Stomach (tissue), 9 donors: Measurements from ENCODE around the gene CHTF18. TPM values are rescaled to one million over a fixed set of nuclear protein-coding genes. Genes with fewer than 3 reads are reported as not detected.

Experiments used
- DNase-seq, 2 donors: peaks; one replicate each; pipeline versions ENCODE4 v3.0.0 to v3.0.0-alpha.2; 2013 to 2019
- H3K27ac ChIP-seq, 5 donors: fragments of 200-600 bp in 4 of 5; sonication (generic) in 4 of 5; one replicate each; pipeline ENCODE4 v1.5.1; 2013 to 2019; ENCODE audit warnings: mild to moderate bottlenecking in 1 of 5, moderate library complexity in 1 of 5
- H3K27me3 ChIP-seq, 3 donors: fragments of 200-600 bp; sonication (generic); one replicate each; pipeline ENCODE4 v1.5.1; 2017 to 2019; ENCODE audit warnings: mixed run types in 1 of 3
- H3K36me3 ChIP-seq, 4 donors: fragments of 200-600 bp; sonication (generic); 1 replicate in 3 of 4; 2 replicates in 1 of 4; pipeline ENCODE4 v1.5.1; 2016 to 2019
- H3K4me1 ChIP-seq, 4 donors: fragments of 200-600 bp; sonication (generic); one replicate each; pipeline ENCODE4 v1.5.1; 2016 to 2019
- H3K4me3 ChIP-seq, 4 donors: fragments of 200-600 bp; sonication (generic) in 3 of 4; one replicate each; pipeline ENCODE4 v1.5.1; 2016 to 2019; ENCODE audit warnings: mild to moderate bottlenecking in 1 of 4
- H3K9me3 ChIP-seq, 4 donors: fragments of 200-600 bp; sonication (generic); one replicate each; pipeline ENCODE4 v1.5.1; 2016 to 2019
- EP300 ChIP-seq: sonication (generic); formaldehyde crosslinking; IDR thresholded peaks from one replicate; pipeline ENCODE4 v1.6.1; 2017; ENCODE audit warnings: antibody characterized with exemption
- POLR2A ChIP-seq, 4 donors: fragments of 450-650 bp; IDR thresholded peaks; one replicate each; pipeline ENCODE4 v1.6.1; 2016; ENCODE audit warnings: antibody characterized with exemption in 4 of 4, control low read depth in 2 of 4, mild to moderate bottlenecking in 1 of 4, moderate library complexity in 1 of 4
- POLR2AphosphoS5 ChIP-seq, 3 donors: sonication (generic); formaldehyde crosslinking; IDR thresholded peaks; one replicate each; pipeline ENCODE4 v1.6.1; 2016; ENCODE audit warnings: antibody characterized with exemption in 3 of 3
- WGBS, 5 donors: extraction: QIAGEN DNeasy Blood & Tissue Kit in 3 of 5; methylation state at CpG; one replicate each; pipeline versions ENCODE4 v1.1.5 to v1.1.7; 2013 to 2018; 5-methylcytosine and 5-hydroxymethylcytosine counted together
- intact Hi-C: fragments of 100-400 bp; cut with DNase I; formaldehyde crosslinking; loops from one replicate; pipeline ENCODE4 v1.15.1; 2023; ENCODE audit warnings: low total_unique reads
- polyA plus RNA-seq, 3 donors: library from polyadenylated mRNA; stranded (reverse); fragments of 200-250 nt; gene quantifications; one replicate each; pipeline ENCODE4 v1.2.3, GENCODE V29; 2013
- total RNA-seq, 5 donors: library from RNA; depleted of rRNA; stranded (reverse); fragments of >200 nt; gene quantifications; one replicate each; pipeline versions ENCODE4 v1.1.0 to v1.2.3, GENCODE V29; 2014 to 2016
- TF ChIP-seq, protein P1 (sequence below), 7 experiments: fragments of 450-650 bp in 4 of 7; fragments of 200-600 bp in 3 of 7; sonication (generic) in 3 of 7; IDR thresholded peaks; one replicate each; pipeline ENCODE4 v1.5.1; 2016 to 2019; ENCODE audit warnings: antibody characterized with exemption in 7 of 7, control low read depth in 2 of 7, mild to moderate bottlenecking in 1 of 7
- donor health status: healthy with polysubstance abuse.
- donor health status: Bipolar disorder and iron deficiency.
- donor health status: healthy.

CHTF18 gene
- total and polyA plus RNA-seq, 8 donors, result 2.9 to 143 (median 21.5) TPM

GRCh38 chr16:745739-746138 is 42.7 kb upstream of the CHTF18 start:
- DNase-seq, result peak; percentile 44 to 77

DNA sequence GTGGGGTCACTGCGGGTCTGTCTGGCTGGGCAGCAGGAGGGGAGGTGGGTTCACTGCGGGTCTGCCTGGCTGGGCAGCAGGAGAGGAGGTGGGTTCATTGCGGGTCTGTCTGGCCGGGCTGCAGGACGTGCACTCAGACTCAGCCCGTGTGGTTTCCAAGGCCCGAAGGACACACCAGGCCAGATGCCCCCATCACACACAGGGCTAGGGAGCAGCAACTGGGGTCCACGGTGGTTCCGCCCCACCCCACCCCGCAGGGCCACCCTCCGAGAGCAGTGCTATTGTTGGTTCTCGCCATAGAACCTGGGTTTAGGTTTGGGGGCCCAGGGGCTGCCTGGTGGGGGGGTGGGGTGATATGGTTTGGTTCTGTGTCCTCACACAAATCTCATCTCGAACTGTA is 41.8 kb upstream of the CHTF18 start:
- TF ChIP-seq POLR2AphosphoS5 (IDR thresholded peaks at IDR 0.05) (no peak), EP300 (no peak), POLR2A (IDR thresholded peaks at IDR 0.05) (no peak)
- TF ChIP-seq, protein P1, sequence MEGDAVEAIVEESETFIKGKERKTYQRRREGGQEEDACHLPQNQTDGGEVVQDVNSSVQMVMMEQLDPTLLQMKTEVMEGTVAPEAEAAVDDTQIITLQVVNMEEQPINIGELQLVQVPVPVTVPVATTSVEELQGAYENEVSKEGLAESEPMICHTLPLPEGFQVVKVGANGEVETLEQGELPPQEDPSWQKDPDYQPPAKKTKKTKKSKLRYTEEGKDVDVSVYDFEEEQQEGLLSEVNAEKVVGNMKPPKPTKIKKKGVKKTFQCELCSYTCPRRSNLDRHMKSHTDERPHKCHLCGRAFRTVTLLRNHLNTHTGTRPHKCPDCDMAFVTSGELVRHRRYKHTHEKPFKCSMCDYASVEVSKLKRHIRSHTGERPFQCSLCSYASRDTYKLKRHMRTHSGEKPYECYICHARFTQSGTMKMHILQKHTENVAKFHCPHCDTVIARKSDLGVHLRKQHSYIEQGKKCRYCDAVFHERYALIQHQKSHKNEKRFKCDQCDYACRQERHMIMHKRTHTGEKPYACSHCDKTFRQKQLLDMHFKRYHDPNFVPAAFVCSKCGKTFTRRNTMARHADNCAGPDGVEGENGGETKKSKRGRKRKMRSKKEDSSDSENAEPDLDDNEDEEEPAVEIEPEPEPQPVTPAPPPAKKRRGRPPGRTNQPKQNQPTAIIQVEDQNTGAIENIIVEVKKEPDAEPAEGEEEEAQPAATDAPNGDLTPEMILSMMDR (IDR thresholded peaks at IDR 0.05), result no peak
- Histone ChIP-seq H3K4me3 (no peak overlapping the region), H3K27ac (no peak overlapping the region), H3K9me3 (no peaks in the 10 kb centered on the region), H3K36me3 (no peaks in the 10 kb centered on the region), H3K4me1 (peaks cover 0 to 7% (median under 1%) of the 10 kb centered on the region in 4 donors), H3K27me3 (peaks cover 0 to 40% (median 0%) of the 10 kb centered on the region in 3 donors)
- intact Hi-C loops, result no loop called here
- DNase-seq, result no peak
- 78 to 88% (median 82%) methylated on average over 6 to 13 of the region's 13 CpGs for WGBS, 5 donors

More at GRCh38 chr16:745739-746138, 42.7 kb upstream of the CHTF18 start:
- Histone ChIP-seq H3K36me3 (no peaks in the 10 kb centered on the region), H3K27me3 (peaks cover 0 to 34% (median 0%) of the 10 kb centered on the region in 3 donors), H3K4me1 (peaks cover 0 to 8% (median 7%) of the 10 kb centered on the region in 4 donors), H3K4me3 (no peak overlapping the region), H3K27ac (no peak overlapping the region), H3K9me3 (no peaks in the 10 kb centered on the region)
- 0 to 12% (median 4%) methylated on average over 2 to 14 of the region's 14 CpGs for WGBS, 5 donors
- intact Hi-C loops, result no loop called here
- TF ChIP-seq, protein P1 (IDR thresholded peaks at IDR 0.05), result peak in 1 of 7 experiments; percentile 42
- TF ChIP-seq POLR2A (IDR thresholded peaks at IDR 0.05), result no peak

DNA sequence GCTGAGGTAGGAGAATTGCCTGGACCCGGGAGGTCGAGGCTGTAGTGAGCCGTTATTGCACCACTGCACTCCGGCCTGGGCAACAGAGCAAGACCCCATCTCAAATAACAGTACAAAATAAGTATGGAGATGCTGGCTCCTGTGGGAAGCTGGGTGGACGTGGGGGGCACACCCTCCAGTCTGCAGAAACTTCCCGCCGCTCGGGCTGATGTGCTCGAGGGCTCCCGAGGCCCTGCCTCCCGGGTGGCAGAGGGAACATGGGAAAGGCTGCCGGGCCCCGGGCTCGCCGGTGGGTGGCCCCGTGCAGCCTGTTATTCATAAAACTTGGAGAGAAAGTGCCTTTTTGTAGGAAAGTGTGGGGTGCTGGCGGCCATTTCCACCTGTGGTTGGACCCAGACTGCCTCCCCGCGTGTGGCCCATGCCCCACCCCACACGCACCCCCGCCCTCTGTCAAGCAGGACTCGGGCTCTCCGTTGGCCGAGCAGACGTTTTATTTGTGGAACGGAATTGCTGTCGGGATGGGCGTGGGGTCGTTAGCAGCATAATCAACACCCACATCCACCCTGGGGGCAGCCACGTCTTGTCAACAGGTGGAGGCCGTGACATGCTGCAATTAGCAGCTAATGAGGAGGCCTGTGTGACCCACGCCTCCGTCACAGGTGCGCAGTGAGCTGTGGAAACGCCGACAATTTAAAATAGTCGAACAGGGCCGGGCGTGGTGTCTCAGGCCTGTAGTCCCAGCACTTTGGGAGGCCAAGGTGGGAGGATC is 40.3 kb upstream of the CHTF18 start:
- Histone ChIP-seq H3K27me3 (peaks cover 0 to 44% (median 0%) of the 10 kb centered on the region in 3 donors), H3K27ac (no peak overlapping the region), H3K36me3 (no peaks in the 10 kb centered on the region), H3K9me3 (no peaks in the 10 kb centered on the region), H3K4me1 (peaks cover 0 to 14% (median 0%) of the 10 kb centered on the region in 4 donors), H3K4me3 (no peak overlapping the region)
- intact Hi-C loops, result no loop called here
- TF ChIP-seq POLR2A (IDR thresholded peaks at IDR 0.05) (no peak), POLR2AphosphoS5 (IDR thresholded peaks at IDR 0.05) (no peak), EP300 (no peak)
- WGBS, 5 donors, result 80 to 89% (median 81%) methylated on average over 26 to 39 of the region's 39 CpGs
- DNase-seq, result no peak

GRCh38 chr16:749010-749409 is 39.4 kb upstream of the CHTF18 start:
- intact Hi-C loops, result no loop called here
- Histone ChIP-seq H3K36me3 (no peaks in the 10 kb centered on the region), H3K4me3 (no peak overlapping the region), H3K27me3 (peaks cover 0 to 46% (median 0%) of the 10 kb centered on the region in 3 donors), H3K9me3 (no peaks in the 10 kb centered on the region), H3K4me1 (peaks cover 0 to 14% (median 0%) of the 10 kb centered on the region in 4 donors), H3K27ac (no peak overlapping the region)
- DNase-seq, result no peak
- 73 to 96% (median 88%) methylated on average over 6 of the region's 6 CpGs for WGBS, 5 donors
- TF ChIP-seq POLR2A (IDR thresholded peaks at IDR 0.05) (no peak), POLR2AphosphoS5 (IDR thresholded peaks at IDR 0.05) (no peak), EP300 (no peak)

DNA sequence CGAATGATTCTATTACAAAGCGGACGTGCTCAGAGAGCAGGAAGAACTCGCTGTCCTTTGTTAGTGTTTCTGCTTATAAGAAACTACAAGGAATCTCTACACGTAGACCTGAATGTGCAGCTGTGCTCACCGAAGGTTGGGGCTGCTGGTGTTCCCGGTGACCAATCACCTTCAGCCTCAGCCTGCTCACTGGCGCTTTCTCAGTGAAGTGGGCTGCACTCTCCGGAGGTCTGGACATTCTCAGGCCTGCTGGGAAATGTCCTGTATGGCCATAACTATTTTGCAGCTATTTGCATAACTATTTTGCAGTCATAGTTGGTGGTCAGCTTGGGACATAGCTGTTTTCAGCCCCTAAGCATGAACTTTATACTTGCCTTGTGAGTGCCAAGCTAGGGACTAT is 37.9 kb upstream of the CHTF18 start:
- Histone ChIP-seq H3K27ac (no peak overlapping the region), H3K36me3 (no peaks in the 10 kb centered on the region), H3K4me1 (peaks cover 0 to 14% (median 0%) of the 10 kb centered on the region in 4 donors), H3K9me3 (no peaks in the 10 kb centered on the region), H3K27me3 (peaks cover 0 to 47% (median 0%) of the 10 kb centered on the region in 3 donors), H3K4me3 (no peak overlapping the region)
- DNase-seq, result peak in 1 of 2 donors; percentile 63
- intact Hi-C loops, result no loop called here
- 55 to 71% (median 67%) methylated on average over 9 of the region's 9 CpGs for WGBS, 5 donors
- no peak for TF ChIP-seq POLR2A (IDR thresholded peaks at IDR 0.05)
- TF ChIP-seq POLR2AphosphoS5 (IDR thresholded peaks at IDR 0.05), result no peak
- TF ChIP-seq, protein P1 (IDR thresholded peaks at IDR 0.05), result no peak
- no peak for TF ChIP-seq EP300
